ENCODE data around the gene KCNG1. TPM values are rescaled to one million over a fixed set of nuclear protein-coding genes. Genes with fewer than 3 reads are reported as not detected.

The KCNG1 gene
- total RNA-seq, 1 donor from 2014 or later, result 7.4 TPM

DNA sequence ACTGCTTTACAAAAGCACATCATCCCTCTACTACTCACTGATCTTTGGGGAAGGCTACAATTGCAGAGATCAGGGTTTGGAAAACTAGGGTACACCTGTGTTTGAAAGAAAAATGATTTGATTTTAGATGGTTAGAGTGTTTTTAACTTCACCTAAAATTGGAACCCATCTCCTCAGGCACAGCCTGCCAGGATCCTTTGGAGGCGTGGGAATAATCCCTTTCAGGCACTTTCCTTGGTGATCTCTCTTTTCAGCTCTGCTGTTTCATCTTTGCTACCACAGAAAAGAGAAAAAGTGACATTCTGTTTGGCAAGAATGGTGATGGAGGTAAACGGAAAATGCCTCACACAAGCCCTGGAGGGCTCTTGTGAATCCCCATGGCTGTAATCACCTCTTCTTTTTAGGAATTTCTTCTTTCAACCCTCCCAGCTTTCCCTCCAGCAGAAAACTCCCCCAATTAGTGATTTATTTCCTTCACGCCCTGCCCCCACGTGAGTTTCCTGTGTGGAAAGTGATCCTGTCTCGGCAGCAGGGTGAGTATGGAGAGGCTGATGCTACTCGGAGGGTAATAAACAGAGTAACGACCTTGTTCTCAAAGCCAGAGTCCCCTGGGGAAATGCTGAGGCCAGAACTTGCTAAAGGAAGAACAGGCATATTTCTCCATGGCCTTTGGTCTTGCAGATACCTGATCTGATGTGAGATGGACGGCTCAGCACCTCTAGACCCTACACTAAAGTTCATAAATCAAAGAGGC lies 9.2 kb downstream of the KCNG1 start:
- H3K9me3 Mint-ChIP-seq, result no peaks in the 10 kb centered on the region
- ChIA-PET POLR2A (no interaction called here), CTCF (interaction anchor here (1.6 kb wide), 1 partner anchor 86 kb away, joined by 3 read pairs; no protein-coding TSS in a partner anchor)
- H3K4me1 Mint-ChIP-seq, result peaks cover 11% of the 10 kb centered on the region
- intact Hi-C loops (cut with micrococcal nuclease), result no loop called here
- DNase-seq (no peak), ATAC-seq (ENCODE audit: low read depth) (no peak)
- TF ChIP-seq, protein P1, sequence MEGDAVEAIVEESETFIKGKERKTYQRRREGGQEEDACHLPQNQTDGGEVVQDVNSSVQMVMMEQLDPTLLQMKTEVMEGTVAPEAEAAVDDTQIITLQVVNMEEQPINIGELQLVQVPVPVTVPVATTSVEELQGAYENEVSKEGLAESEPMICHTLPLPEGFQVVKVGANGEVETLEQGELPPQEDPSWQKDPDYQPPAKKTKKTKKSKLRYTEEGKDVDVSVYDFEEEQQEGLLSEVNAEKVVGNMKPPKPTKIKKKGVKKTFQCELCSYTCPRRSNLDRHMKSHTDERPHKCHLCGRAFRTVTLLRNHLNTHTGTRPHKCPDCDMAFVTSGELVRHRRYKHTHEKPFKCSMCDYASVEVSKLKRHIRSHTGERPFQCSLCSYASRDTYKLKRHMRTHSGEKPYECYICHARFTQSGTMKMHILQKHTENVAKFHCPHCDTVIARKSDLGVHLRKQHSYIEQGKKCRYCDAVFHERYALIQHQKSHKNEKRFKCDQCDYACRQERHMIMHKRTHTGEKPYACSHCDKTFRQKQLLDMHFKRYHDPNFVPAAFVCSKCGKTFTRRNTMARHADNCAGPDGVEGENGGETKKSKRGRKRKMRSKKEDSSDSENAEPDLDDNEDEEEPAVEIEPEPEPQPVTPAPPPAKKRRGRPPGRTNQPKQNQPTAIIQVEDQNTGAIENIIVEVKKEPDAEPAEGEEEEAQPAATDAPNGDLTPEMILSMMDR (IDR thresholded peaks at IDR 0.05), result no peak
- H3K36me3 Mint-ChIP-seq (ENCODE audit: low read depth), result no peaks in the 10 kb centered on the region
- peaks cover 21% of the 10 kb centered on the region for H3K27me3 Mint-ChIP-seq
- no peak overlapping the region for H3K27ac Mint-ChIP-seq
- no peak overlapping the region for H3K4me3 Mint-ChIP-seq

DNA sequence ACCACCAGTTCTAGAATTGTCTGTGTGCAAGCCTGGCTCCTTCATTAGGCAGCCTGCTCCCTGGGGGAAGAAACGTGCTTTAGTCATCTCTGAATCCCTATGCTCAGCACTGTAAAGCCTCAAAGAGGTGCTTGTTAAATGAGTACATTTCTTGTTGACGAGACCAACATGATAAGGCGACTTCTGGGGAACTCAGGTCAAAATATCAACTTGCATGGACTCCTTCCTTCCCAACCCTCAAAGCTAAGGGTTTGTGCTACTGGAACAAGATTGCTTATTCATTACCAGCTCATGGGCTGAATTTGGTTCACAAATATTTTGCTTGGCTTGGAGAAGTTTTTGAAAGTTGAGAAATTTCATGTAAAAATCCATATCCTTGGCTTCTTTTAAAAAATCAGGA lies 10.6 kb downstream of the KCNG1 start:
- no peak for DNase-seq
- no peaks in the 10 kb centered on the region for H3K9me3 Mint-ChIP-seq
- intact Hi-C loops (cut with micrococcal nuclease), result no loop called here
- no peak overlapping the region for H3K4me3 Mint-ChIP-seq
- ATAC-seq (ENCODE audit: low read depth), result no peak
- H3K27me3 Mint-ChIP-seq, result peaks cover 18% of the 10 kb centered on the region
- H3K4me1 Mint-ChIP-seq, result peaks cover 11% of the 10 kb centered on the region
- ChIA-PET CTCF (no interaction called here), POLR2A (no interaction called here)
- TF ChIP-seq, protein P1 (IDR thresholded peaks at IDR 0.05), result no peak
- H3K36me3 Mint-ChIP-seq (ENCODE audit: low read depth), result no peaks in the 10 kb centered on the region
- no peak overlapping the region for H3K27ac Mint-ChIP-seq

DNA sequence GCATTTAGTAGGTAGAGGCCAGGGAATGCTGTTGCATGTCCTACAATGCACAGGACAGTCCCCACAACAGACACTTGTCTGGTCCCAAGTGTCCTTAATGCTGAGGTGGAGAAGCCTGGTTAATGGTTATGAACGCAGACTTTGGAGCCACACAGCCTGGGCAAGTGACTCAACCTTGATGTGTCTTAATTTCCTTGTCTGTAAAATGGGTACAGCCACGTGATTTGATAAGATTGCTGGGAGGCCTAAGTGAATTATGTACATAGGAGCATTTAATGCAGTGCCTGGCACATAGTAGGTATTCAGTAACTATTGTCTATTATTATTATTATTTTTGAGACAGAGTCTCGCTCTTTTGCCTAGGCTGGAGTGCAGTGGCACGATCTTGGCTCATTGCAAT lies 11.4 kb downstream of the KCNG1 start:
- ATAC-seq (ENCODE audit: low read depth) (no peak), DNase-seq (no peak)
- ChIA-PET POLR2A (no interaction called here), CTCF (no interaction called here)
- H3K36me3 Mint-ChIP-seq (ENCODE audit: low read depth), result no peaks in the 10 kb centered on the region
- H3K4me1 Mint-ChIP-seq, result peaks cover 11% of the 10 kb centered on the region
- TF ChIP-seq, protein P1 (IDR thresholded peaks at IDR 0.05), result no peak
- no peak overlapping the region for H3K4me3 Mint-ChIP-seq
- peaks cover 18% of the 10 kb centered on the region for H3K27me3 Mint-ChIP-seq
- H3K9me3 Mint-ChIP-seq, result no peaks in the 10 kb centered on the region
- H3K27ac Mint-ChIP-seq, result no peak overlapping the region
- intact Hi-C loops (cut with micrococcal nuclease), result no loop called here

DNA sequence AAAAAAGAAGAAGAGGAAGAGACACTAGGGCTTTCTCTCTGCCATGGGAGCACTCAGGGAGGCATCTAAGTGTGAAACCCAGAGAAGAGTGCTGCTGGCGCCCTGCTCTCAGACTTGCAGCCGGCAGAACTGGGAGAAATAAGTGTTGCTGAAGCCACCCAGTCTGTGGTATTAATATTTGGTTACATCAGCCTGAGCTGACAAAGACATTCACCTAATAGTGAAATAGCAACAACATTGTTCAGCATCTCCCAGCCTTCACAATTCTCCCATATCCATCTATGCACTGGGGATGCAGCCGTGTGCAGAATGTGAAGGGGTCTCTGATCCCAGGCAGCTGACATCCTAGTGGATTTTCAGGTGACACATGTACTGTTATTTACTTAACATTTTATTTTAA lies 12.0 kb downstream of the KCNG1 start:
- intact Hi-C loops (cut with micrococcal nuclease), result no loop called here
- CTCF ChIA-PET, result no interaction called here
- TF ChIP-seq, protein P1 (IDR thresholded peaks at IDR 0.05), result no peak
- Mint-ChIP-seq H3K4me1 (peaks cover 11% of the 10 kb centered on the region), H3K4me3 (no peak overlapping the region), H3K36me3 (ENCODE audit: low read depth) (peaks cover 2% of the 10 kb centered on the region), H3K27me3 (peaks cover 18% of the 10 kb centered on the region), H3K9me3 (no peaks in the 10 kb centered on the region), H3K27ac (no peak overlapping the region)
- no peak for ATAC-seq (ENCODE audit: low read depth)
- DNase-seq, result no peak
- POLR2A ChIA-PET, result no interaction called here

DNA sequence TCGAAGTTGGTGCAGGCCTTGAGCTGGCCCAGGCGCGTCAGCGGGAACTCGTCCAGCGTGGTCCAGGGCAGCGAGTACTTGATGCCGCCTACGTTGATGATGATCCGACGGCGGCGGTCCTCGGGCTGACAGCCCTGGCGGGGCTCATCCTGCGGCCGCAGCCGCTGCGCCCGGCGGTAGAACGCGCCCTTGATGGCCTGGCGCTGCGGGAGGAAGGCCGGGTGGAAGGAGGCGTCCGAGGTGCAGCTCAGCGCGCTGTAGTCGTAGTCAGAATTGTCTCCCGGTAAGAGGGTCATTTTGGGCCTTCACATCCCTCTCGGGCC lies 12.9 kb downstream of the KCNG1 start:
- peaks cover 16% of the 10 kb centered on the region for H3K27me3 Mint-ChIP-seq
- no peak overlapping the region for H3K27ac Mint-ChIP-seq

More for the DNA sequence above, 12.9 kb downstream of the KCNG1 start:
- H3K36me3 Mint-ChIP-seq (ENCODE audit: low read depth), result peaks cover 3% of the 10 kb centered on the region
- H3K4me3 Mint-ChIP-seq, result no peak overlapping the region
- CTCF ChIA-PET, result no interaction called here
- no peak for DNase-seq
- intact Hi-C loops (cut with micrococcal nuclease), result no loop called here
- H3K4me1 Mint-ChIP-seq, result peaks cover 9% of the 10 kb centered on the region
- POLR2A ChIA-PET, result no interaction called here
- no peaks in the 10 kb centered on the region for H3K9me3 Mint-ChIP-seq
- TF ChIP-seq, protein P1 (IDR thresholded peaks at IDR 0.05), result no peak
- no peak for ATAC-seq (ENCODE audit: low read depth)

Measured in activated B cell treated with CpG ODN at 0.5 μM for 24 hours (primary cell).